Activated gamma-delta T cell (primary cell): ENCODE data around the gene XRRA1.

Experiments used
- DNase-seq: peaks from one replicate; lab custom pipeline; 2025; lab: John Stamatoyannopoulos, UW

Gene XRRA1

GRCh38 chr11:74951226-74951625, 2.3 kb upstream of the XRRA1 start:
- DNase-seq, result no peak

GRCh38 chr11:74950374-74950969, 1.6 kb upstream of the XRRA1 start:
- no peak for DNase-seq

GRCh38 chr11:74949753-74950137, 854 bp upstream of the XRRA1 start:
- DNase-seq, result no peak

- DNase-seq, result no peak
Measured at GRCh38 chr11:74948546-74948897, 369 bp downstream of the XRRA1 start.

- DNase-seq, result no peak
Measured at GRCh38 chr11:74942073-74942759, 6.7 kb downstream of the XRRA1 start.

GRCh38 chr11:74941492-74941891, 7.4 kb downstream of the XRRA1 start:
- DNase-seq, result no peak

GRCh38 chr11:74937696-74938475, 11.0 kb downstream of the XRRA1 start:
- DNase-seq, result no peak

GRCh38 chr11:74936976-74937375, 11.9 kb downstream of the XRRA1 start:
- no peak for DNase-seq

- DNase-seq, result no peak
Measured at GRCh38 chr11:74936087-74936486, 12.8 kb downstream of the XRRA1 start.

GRCh38 chr11:74935285-74935684, 13.6 kb downstream of the XRRA1 start:
- DNase-seq, result no peak

GRCh38 chr11:74933765-74934164, 15.1 kb downstream of the XRRA1 start:
- DNase-seq, result no peak

- DNase-seq, result no peak
Measured at GRCh38 chr11:74932797-74933196, 16.1 kb downstream of the XRRA1 start.

GRCh38 chr11:74932169-74932568, 16.7 kb downstream of the XRRA1 start:
- no peak for DNase-seq

- no peak for DNase-seq
Measured at GRCh38 chr11:74929431-74930363, 19.2 kb downstream of the XRRA1 start.

- no peak for DNase-seq
Measured at GRCh38 chr11:74927496-74927895, 21.4 kb downstream of the XRRA1 start.

- DNase-seq, result no peak
Measured at GRCh38 chr11:74926304-74927030, 22.4 kb downstream of the XRRA1 start.

GRCh38 chr11:74925281-74925680, 23.6 kb downstream of the XRRA1 start:
- DNase-seq, result no peak

- DNase-seq, result no peak
Measured at GRCh38 chr11:74923125-74923524, 25.8 kb downstream of the XRRA1 start.

GRCh38 chr11:74909812-74910211, 39.1 kb downstream of the XRRA1 start:
- no peak for DNase-seq

- no peak for DNase-seq
Measured at GRCh38 chr11:74909385-74909784, 39.5 kb downstream of the XRRA1 start.

- DNase-seq, result no peak
Measured at GRCh38 chr11:74905326-74905725, 43.6 kb downstream of the XRRA1 start.
